ENCODE results near the gene KREMEN2. TPM values are rescaled to one million over a fixed set of nuclear protein-coding genes. Genes with fewer than 3 reads are reported as not detected.

The KREMEN2 gene
- total and polyA plus RNA-seq, 2 of the 13 experiments (the other 11 are each of a cell fraction or from before 2014, with no cell fraction given) = 0.48 to 1.2 TPM

GRCh38 chr16:2983706-2984136, 19.6 kb downstream of the KREMEN2 start (continued):
- 0 out of 2 replicates have a peak, but pooled peaks have one; percentile 41 for TF ChIP-seq CSRNP1 (CRISPR knock-in tag; IDR thresholded peaks at IDR 0.05)
- peak; percentile 40; the same call in 1 of the 2 replicates for TF ChIP-seq NFKB2 (CRISPR knock-in tag; IDR thresholded peaks at IDR 0.05; ENCODE audit: borderline replicate concordance)
- no peak for TF ChIP-seq ZNF3 (CRISPR knock-in tag; IDR thresholded peaks at IDR 0.05)
- TF ChIP-seq ZNF709 (CRISPR knock-in tag; IDR thresholded peaks at IDR 0.05) = 0 out of 2 replicates have a peak, but pooled peaks have one; percentile 37
- no peak for TF ChIP-seq ZNF430 (CRISPR knock-in tag; IDR thresholded peaks at IDR 0.05)
- TF ChIP-seq, protein P1, sequence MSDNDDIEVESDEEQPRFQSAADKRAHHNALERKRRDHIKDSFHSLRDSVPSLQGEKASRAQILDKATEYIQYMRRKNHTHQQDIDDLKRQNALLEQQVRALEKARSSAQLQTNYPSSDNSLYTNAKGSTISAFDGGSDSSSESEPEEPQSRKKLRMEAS (IDR thresholded peaks at IDR 0.05) = peak; percentile 57; the same call in 1 of the 2 replicates
- no peak for TF ChIP-seq PHF5A (CRISPR knock-in tag; IDR thresholded peaks at IDR 0.05; ENCODE audit: low read depth, unreplicated experiment)
- no peak for TF ChIP-seq IKZF4 (CRISPR knock-in tag; IDR thresholded peaks at IDR 0.05; ENCODE audit: borderline replicate concordance, low read depth, not compliant biosample characterization)
- no peak for TF ChIP-seq NR2F1 (CRISPR knock-in tag; IDR thresholded peaks at IDR 0.05)
- TF ChIP-seq REPIN1 (CRISPR knock-in tag; IDR thresholded peaks at IDR 0.05; ENCODE audit: borderline replicate concordance, low read depth) = peak; percentile 71
- peak; percentile 49; the same call in 1 of the 2 replicates for TF ChIP-seq SAP130 (CRISPR knock-in tag; IDR thresholded peaks at IDR 0.05; ENCODE audit: low read depth)
- no peak for TF ChIP-seq CEBPZ (IDR thresholded peaks at IDR 0.05; ENCODE audit: low read length)
- peak; percentile 36; the same call in 1 of the 2 replicates for TF ChIP-seq ZBTB49 (CRISPR knock-in tag; IDR thresholded peaks at IDR 0.05; ENCODE audit: borderline replicate concordance)
- peak; percentile 32; the same call in 1 of the 2 replicates for TF ChIP-seq KDM5B (CRISPR knock-in tag; IDR thresholded peaks at IDR 0.05; ENCODE audit: borderline replicate concordance)
- 0 out of 2 replicates have a peak, but pooled peaks have one; percentile 24 for TF ChIP-seq ETV5 (CRISPR knock-in tag; IDR thresholded peaks at IDR 0.05; ENCODE audit: borderline replicate concordance)
- TF ChIP-seq PRDM4 (CRISPR knock-in tag; IDR thresholded peaks at IDR 0.05; ENCODE audit: borderline replicate concordance) = no peak

Measured in HepG2 (cell line).